Peyer's patch (tissue), 4 donors: Measurements from ENCODE around the gene R3HDM2. TPM values are rescaled to one million over a fixed set of nuclear protein-coding genes. Genes with fewer than 3 reads are reported as not detected.

Experiments
- DNase-seq, 3 donors: peaks; one replicate each; pipeline ENCODE4 v3.0.0-alpha.2; 2017 to 2019
- H3K27ac ChIP-seq, 4 donors: fragments of 200-600 bp; sonication (generic); one replicate each; pipeline ENCODE4 v1.5.1; 2016 to 2019
- H3K27me3 ChIP-seq, 2 donors: fragments of 200-600 bp; sonication (generic); one replicate each; pipeline ENCODE4 v1.5.1; 2019
- H3K36me3 ChIP-seq, 3 donors: fragments of 200-600 bp; sonication (generic); one replicate each; pipeline ENCODE4 v1.5.1; 2016 to 2019
- H3K4me1 ChIP-seq, 4 donors: fragments of 200-600 bp; sonication (generic); one replicate each; pipeline ENCODE4 v1.5.1; 2016 to 2019
- H3K4me3 ChIP-seq, 4 donors: fragments of 200-600 bp; sonication (generic); 1 replicate in 3 of 4; 2 replicates in 1 of 4; pipeline ENCODE4 v1.5.1; 2016 to 2019; ENCODE audit warnings: mild to moderate bottlenecking in 1 of 4
- H3K9me3 ChIP-seq, 4 donors: fragments of 200-600 bp; sonication (generic); one replicate each; pipeline ENCODE4 v1.5.1; 2016 to 2019; ENCODE audit warnings: mild to moderate bottlenecking in 1 of 4
- CTCF ChIP-seq, 6 experiments: fragments of 450-650 bp in 4 of 6; fragments of 200-600 bp in 2 of 6; sonication (generic) in 1 of 6; IDR thresholded peaks; one replicate each; pipeline ENCODE4 v1.5.1; 2017 to 2019; ENCODE audit warnings: antibody characterized with exemption in 6 of 6, mild to moderate bottlenecking in 3 of 6, moderate library complexity in 1 of 6
- POLR2A ChIP-seq, 2 donors: fragments of 450-650 bp; IDR thresholded peaks; one replicate each; pipeline ENCODE4 v1.5.1; 2017; ENCODE audit warnings: antibody characterized with exemption in 2 of 2, mild to moderate bottlenecking in 2 of 2, moderate library complexity in 2 of 2
- total RNA-seq, 4 donors: library from RNA; depleted of rRNA; stranded (reverse); fragments of >200 nt; gene quantifications; one replicate each; pipeline ENCODE4 v1.1.0, GENCODE V29; 2016

The R3HDM2 gene
- total RNA-seq, 4 donors from 2014 or later = 23.1 to 145 (median 54.8) TPM

GRCh38 chr12:57370696-57371095 lies 60.1 kb downstream of the R3HDM2 start:
- H3K36me3 ChIP-seq = no peaks in the 10 kb centered on the region
- no peak for DNase-seq
- H3K9me3 ChIP-seq = no peaks in the 10 kb centered on the region
- H3K27ac ChIP-seq = no peak overlapping the region
- H3K4me3 ChIP-seq = no peak overlapping the region
- no peaks in the 10 kb centered on the region for H3K27me3 ChIP-seq
- peaks cover 0 to 6% (median 0%) of the 10 kb centered on the region in 4 donors for H3K4me1 ChIP-seq
- TF ChIP-seq CTCF (IDR thresholded peaks at IDR 0.05) = no peak
- no peak for TF ChIP-seq POLR2A (IDR thresholded peaks at IDR 0.05)

GRCh38 chr12:57370072-57370471 lies 60.8 kb downstream of the R3HDM2 start:
- H3K36me3 ChIP-seq = no peaks in the 10 kb centered on the region
- no peak overlapping the region for H3K27ac ChIP-seq
- TF ChIP-seq CTCF (IDR thresholded peaks at IDR 0.05) (no peak), POLR2A (IDR thresholded peaks at IDR 0.05) (no peak)
- no peaks in the 10 kb centered on the region for H3K27me3 ChIP-seq
- H3K4me1 ChIP-seq = peaks cover 0 to 6% (median 0%) of the 10 kb centered on the region in 4 donors
- H3K9me3 ChIP-seq = no peaks in the 10 kb centered on the region
- H3K4me3 ChIP-seq = no peak overlapping the region
- DNase-seq = no peak

DNA sequence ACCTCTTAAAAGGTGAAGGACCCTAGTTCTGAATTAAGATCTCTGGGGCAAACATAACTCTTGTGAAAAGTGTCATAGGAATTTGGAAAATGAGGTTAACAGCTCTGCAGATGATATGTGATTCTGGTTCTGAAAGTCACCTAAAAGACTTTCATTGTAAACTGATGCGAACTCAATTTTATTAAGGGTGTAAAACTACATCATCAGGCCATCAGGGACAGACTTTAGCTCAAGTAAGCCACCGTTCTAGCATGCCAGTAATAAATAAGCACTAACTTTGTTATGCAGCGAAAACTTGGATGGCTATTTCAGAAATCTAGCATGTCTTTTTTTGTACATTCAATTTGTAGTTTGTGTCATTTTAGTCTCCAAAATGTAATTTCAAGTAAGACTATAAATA lies 61.6 kb downstream of the R3HDM2 start:
- peaks cover 0 to 6% (median 0%) of the 10 kb centered on the region in 4 donors for H3K4me1 ChIP-seq
- peak overlapping the region in 1 of 4 donors; percentile 69 for H3K27ac ChIP-seq
- no peak for DNase-seq
- H3K4me3 ChIP-seq = no peak overlapping the region
- no peaks in the 10 kb centered on the region for H3K27me3 ChIP-seq
- H3K9me3 ChIP-seq = no peaks in the 10 kb centered on the region
- no peaks in the 10 kb centered on the region for H3K36me3 ChIP-seq
- TF ChIP-seq POLR2A (IDR thresholded peaks at IDR 0.05) (no peak), CTCF (IDR thresholded peaks at IDR 0.05) (no peak)

GRCh38 chr12:57368349-57369095 lies 62.3 kb downstream of the R3HDM2 start:
- TF ChIP-seq POLR2A (IDR thresholded peaks at IDR 0.05) = no peak
- TF ChIP-seq CTCF (IDR thresholded peaks at IDR 0.05) = peak in 3 of 6 experiments; percentile 37 to 53 (median 49)
- Histone ChIP-seq H3K4me3 (no peak overlapping the region), H3K9me3 (no peaks in the 10 kb centered on the region), H3K36me3 (no peaks in the 10 kb centered on the region), H3K27me3 (no peaks in the 10 kb centered on the region), H3K27ac (peak overlapping the region in 2 of 4 donors; percentile 44 to 69), H3K4me1 (peaks cover 0 to 6% (median 0%) of the 10 kb centered on the region in 4 donors)
- DNase-seq = peak in 1 of 3 donors; percentile 67

DNA sequence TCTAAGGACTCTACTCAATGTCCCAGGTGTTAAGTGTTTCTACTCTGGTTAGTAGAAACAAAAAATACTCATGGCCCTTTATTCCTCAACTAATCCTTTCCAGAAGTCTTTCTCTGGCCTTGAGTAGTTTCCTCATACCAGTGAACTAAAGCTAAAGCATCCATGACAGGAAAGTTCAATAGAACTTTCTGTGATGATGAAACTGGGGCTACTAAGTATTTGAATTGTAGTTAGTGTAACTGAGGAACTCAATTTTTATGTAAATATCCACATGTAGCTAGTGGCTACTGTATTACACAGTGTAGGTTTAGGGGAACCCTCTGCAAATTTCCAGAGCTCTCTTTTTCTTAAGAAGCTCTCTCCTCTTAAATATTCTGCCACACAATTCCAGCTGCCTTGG lies 63.7 kb downstream of the R3HDM2 start:
- Histone ChIP-seq H3K4me3 (no peak overlapping the region), H3K27me3 (no peaks in the 10 kb centered on the region), H3K9me3 (no peaks in the 10 kb centered on the region), H3K4me1 (peaks cover 0 to 6% (median 0%) of the 10 kb centered on the region in 4 donors), H3K27ac (no peak overlapping the region), H3K36me3 (no peaks in the 10 kb centered on the region)
- no peak for DNase-seq
- TF ChIP-seq POLR2A (IDR thresholded peaks at IDR 0.05) (no peak), CTCF (IDR thresholded peaks at IDR 0.05) (no peak)
